Stimulated activated CD8-positive, alpha-beta memory T cell treated with anti-CD3 and anti-CD28 coated beads, Interleukin-12 subunit alpha, Interleukin-12 subunit beta, amount 100 ng/mL, for 1 hour (primary cell): ENCODE measurements around the gene GPER1.
"Not testable (repeated sequence)": the region's sequence is repeated elsewhere in the genome, so short reads cannot be mapped to it uniquely, and the experiment has no call there.

Experiments used
- DNase-seq: peaks from one replicate; pipeline ENCODE4 v3.0.0-alpha.2; 2020; ENCODE audit warnings: low read depth

The GPER1 gene

GRCh38 chr7:1068619-1069018, 19.3 kb upstream of the GPER1 start:
- no peak for DNase-seq

GRCh38 chr7:1070544-1071011, 17.3 kb upstream of the GPER1 start:
- no peak for DNase-seq

GRCh38 chr7:1071731-1072254, 16.1 kb upstream of the GPER1 start:
- no peak for DNase-seq

- DNase-seq, result no peak
These were observed 14.6 kb upstream of the GPER1 start for GRCh38 chr7:1073142-1073977.

GRCh38 chr7:1074018-1074417, 13.9 kb upstream of the GPER1 start:
- not testable (repeated sequence) for DNase-seq

GRCh38 chr7:1074593-1075431, 13.1 kb upstream of the GPER1 start:
- DNase-seq, result no peak

- DNase-seq, result no peak
These were observed 11.5 kb upstream of the GPER1 start for GRCh38 chr7:1076184-1077072.

GRCh38 chr7:1078519-1078918, 9.4 kb upstream of the GPER1 start:
- DNase-seq, result no peak

GRCh38 chr7:1078985-1079384, 8.9 kb upstream of the GPER1 start:
- no peak for DNase-seq

GRCh38 chr7:1079546-1079945, 8.4 kb upstream of the GPER1 start:
- no peak for DNase-seq

- DNase-seq, result no peak
These were observed 7.5 kb upstream of the GPER1 start for GRCh38 chr7:1080252-1080920.

- DNase-seq, result no peak
These were observed 7.0 kb upstream of the GPER1 start for GRCh38 chr7:1080921-1081255.

GRCh38 chr7:1081336-1081735, 6.6 kb upstream of the GPER1 start:
- DNase-seq, result no peak

GRCh38 chr7:1081931-1082401, 5.9 kb upstream of the GPER1 start:
- no peak for DNase-seq

- no peak for DNase-seq
These were observed 3.9 kb upstream of the GPER1 start for GRCh38 chr7:1083729-1084657.

GRCh38 chr7:1085266-1085665, 2.6 kb upstream of the GPER1 start:
- DNase-seq, result no peak

GRCh38 chr7:1085910-1086421, 1.9 kb upstream of the GPER1 start:
- DNase-seq, result no peak

GRCh38 chr7:1086588-1087464, 1.1 kb upstream of the GPER1 start:
- peak; percentile 63 for DNase-seq

- no peak for DNase-seq
These were observed 473 bp upstream of the GPER1 start for GRCh38 chr7:1087465-1087814.
